GM18511 (cell line): ENCODE measurements around the gene HSCB.
"Not testable (repeated sequence)": the region's sequence is repeated elsewhere in the genome, so short reads cannot be mapped to it uniquely, and the experiment has no call there.

ENCODE experiments used
- ATAC-seq: cut with Tn5 transposase; IDR thresholded peaks from one replicate; pipeline ENCODE4 v1.9.1; 2021; ENCODE audit warnings: mild to moderate bottlenecking, moderate library complexity; ENCODE audit not compliant: unreplicated experiment

Gene HSCB, protein sequence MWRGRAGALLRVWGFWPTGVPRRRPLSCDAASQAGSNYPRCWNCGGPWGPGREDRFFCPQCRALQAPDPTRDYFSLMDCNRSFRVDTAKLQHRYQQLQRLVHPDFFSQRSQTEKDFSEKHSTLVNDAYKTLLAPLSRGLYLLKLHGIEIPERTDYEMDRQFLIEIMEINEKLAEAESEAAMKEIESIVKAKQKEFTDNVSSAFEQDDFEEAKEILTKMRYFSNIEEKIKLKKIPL

DNA sequence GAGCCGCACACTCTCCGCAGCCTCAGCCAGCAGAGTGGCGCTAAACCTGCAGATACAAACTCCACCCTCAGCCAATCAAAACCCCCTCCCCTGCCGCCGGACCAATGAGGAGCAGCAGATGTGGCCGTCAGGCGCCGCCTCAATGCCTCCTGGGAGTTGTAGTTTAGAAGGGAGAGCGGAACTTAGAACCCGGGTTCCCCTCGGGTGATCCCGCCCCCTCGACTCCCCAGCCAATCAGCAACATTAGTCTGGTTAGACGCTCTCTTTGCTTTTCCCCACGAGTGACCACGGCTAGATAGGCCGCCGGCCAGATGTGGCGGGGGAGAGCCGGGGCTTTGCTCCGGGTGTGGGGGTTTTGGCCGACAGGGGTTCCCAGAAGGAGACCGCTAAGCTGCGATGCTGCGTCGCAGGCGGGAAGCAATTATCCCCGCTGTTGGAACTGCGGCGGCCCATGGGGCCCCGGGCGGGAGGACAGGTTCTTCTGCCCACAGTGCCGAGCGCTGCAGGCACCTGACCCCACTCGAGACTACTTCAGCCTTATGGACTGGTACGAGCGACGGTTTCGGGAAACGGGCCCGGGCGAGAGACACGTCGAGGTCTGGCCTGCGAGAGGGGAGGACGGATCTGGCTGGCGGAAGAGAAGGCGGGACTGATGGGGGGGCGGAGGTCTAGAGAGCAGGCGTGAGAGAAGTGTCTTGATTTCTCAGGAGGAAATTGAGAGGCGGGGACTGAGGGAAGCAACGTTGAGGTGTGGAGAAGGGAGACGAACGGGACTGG is at the start of gene HSCB, which contains the start of gene CHEK2:
HSCB (plus strand) TSS at position 255 of the 777 bp plus-strand sequence; CDS start at position 312, 57 bp downstream.
CHEK2 (minus strand) TSS at position 36 of the 777 bp plus-strand sequence. CDS start 7,099 bp downstream, outside the sequence.
- peak; percentile 92 for ATAC-seq

DNA sequence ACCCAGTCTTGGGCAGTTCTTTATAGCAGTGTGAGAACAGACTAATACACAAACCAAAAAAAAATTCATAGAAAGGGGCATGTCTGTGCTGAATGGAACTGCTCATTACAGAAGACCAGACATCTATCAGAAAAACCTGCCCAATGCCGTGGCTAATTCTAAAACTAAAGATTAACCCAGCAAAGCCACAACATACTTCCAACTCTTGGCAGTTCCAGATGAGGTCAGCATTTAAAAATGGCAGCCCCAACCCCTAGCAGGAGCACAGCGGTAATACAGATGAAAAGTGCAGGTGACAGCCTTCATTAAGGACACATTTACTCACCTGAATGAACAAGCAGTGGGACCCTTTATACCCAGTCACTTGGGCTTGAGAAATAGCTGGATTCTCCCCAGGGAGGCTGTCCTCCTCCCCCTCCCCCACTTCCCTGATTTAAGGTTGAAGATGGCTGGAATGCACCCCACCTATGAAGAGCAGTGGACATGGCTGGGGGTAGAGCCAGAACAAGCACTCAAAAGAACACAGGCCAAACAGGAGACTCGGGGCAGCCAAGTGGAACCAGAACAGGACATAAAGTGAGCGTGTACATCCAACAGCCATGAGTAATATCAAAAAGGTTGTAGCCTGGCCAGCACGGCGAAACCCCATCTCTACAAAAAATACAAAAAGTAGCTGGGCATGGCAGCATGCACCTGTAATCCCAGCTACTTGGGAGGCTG is 48.6 kb upstream of the HSCB start:
- not testable (repeated sequence) for ATAC-seq

DNA sequence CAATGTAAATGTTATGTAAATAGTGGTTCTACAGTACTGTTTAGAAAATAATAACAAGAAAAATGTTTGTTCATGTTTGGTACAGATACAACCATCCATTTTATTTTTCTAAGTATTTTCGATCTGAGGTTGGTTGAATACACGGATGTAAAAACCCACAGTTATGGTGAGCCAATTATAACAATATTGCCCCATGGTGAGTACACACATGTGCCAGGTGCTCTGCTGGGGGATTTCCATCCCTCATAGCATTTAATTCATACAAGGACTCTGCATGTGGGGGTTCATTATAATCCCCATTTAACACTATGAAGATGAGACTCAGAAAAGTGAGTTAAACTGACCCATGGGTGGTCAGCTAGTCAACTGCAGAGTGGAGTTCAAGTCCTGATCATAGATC is 38.9 kb upstream of the HSCB start:
- no peak for ATAC-seq

DNA sequence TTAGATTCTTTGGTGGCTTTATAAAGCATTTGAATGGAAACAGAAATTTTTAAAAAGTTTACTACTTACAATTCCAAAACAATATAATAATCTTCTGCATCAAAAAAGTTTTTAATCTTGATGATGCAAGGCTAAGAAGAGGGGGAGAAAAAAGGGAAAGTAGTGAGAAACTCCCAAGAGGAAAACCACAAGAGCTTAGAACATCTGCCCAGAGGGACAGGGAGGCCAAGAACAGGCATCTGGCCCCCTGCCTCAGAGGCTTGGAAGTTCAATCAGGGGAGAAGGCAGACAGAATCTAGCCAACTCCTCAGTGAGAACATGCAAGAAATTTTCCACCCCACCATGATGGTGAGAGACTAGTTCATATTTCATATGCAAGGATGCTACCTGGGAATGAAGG is 38.4 kb upstream of the HSCB start:
- ATAC-seq = no peak

DNA sequence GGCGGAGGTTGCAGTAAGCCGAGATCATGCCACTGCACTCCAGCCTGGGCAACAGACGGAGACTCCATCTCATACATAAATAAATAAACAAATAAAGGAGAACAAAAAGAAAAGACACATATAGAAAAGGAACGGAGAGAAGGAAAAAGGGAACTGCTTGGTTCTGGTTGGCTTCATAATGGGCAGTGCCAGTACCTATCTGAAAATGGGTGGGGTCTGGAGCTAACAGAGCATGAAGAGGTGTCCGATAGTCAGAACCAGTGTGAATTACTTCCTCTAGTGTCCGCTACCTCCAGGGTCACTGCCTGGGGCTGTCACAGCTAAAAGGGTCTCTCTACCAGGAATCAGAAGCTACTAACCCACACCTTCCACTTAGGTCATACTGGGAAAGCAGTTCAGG is 35.0 kb upstream of the HSCB start:
- ATAC-seq = no peak

DNA sequence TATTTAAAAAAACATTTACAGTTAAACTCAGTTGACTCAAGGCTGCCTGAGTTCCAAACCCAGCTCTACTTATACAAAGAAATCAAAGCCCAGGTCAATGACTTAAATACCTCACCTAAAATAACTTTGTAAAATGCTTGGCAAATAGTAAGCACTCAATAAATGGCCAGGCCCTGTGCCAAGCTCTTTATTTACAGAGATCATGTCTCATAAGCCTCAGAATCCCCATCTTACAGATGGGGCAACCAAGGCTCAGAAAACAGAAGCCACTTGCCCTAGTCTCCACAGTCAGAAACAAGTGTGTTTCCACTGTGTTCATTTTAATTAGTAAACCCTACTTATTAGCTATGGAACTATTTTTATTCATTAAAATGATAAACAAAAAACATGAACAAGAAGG is 31.7 kb upstream of the HSCB start:
- ATAC-seq = no peak

DNA sequence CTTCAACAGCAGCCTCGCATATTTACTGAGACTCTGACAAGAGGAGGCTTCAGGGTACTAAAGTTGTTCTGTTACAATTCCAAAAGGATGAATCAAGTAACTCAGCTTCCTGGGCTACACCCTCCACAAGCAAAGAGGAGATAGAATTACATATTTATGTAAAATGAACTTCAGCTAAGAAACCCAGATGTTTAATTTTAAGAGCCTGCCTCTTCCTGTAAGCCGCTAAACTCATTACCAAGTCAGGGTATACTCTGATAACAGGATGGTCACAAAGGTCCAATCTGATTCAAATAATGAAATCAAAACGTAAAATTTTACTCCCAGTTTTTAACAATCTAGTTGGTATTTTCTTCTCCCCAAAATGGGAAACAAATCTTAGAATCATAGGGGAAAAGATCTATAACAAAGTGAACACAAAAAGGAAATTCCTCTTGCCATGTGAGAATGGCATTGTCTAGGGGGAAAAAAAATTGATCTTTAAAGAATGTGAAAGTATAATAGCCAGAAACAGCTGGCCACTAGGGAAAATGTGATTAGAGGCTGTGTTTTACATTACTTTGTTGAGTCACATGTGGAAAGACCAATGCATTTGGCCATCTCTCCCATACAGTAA is 31.2 kb upstream of the HSCB start:
- ATAC-seq = no peak

DNA sequence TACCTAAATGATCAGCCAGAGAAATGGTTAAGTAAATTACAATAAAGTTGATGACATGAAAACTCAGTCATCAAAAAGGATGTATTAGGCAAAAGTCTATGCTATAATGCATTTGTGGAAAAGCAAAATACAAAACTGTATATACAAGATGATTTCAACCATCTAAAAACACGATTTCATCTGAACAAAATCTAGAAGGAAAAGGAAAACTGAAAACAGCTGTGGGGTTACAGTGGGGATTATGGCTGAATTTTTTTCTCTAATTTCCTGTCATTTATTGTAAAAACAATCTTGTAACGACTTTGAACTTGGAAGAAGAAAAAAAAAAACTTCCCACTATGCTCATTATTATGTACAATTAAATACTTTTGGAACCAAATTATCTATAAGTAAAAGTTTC is 30.5 kb upstream of the HSCB start:
- no peak for ATAC-seq

DNA sequence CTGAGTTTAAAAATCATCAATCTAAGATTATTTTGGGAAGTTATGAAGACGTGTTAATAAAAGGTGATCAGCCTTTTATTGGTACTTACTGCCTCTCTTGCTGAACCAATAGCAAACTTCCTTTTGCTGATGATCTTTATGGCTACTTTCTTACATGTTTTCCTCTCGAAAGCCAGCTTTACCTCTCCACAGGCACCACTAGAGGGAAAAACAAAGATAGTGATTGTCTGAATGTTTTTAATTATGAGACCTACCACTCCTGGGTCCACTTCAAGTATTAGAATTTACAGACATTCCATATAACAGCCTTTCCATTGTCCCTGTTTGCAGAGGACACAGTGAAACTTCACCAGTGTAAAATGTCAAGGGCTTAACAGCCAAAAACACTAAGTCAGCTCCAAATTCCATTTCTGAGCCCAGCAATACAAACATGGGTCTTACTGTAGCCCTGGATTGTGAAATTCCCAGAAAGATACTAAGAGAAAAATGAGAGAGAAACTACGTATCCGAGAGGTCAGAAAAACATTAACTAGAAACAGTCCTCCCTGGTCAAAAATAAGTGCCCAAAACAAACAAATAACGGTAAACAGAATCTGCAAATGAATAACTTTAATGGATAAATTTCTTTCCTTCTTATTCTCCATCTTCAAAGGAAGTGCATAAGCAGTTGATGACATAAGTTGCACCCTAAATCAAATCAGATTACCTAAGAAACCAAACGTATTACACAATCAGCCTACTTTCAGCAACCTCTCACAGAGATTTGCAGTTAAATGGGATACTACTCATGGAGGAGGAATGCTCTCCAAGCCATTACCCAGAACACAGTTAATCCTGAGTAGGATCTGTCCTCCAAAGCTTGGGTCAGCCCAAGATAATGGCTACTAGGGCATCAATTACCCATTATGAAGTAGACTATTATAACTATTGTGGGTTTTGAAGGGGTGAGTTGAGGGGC is 29.7 kb upstream of the HSCB start:
- no peak for ATAC-seq

DNA sequence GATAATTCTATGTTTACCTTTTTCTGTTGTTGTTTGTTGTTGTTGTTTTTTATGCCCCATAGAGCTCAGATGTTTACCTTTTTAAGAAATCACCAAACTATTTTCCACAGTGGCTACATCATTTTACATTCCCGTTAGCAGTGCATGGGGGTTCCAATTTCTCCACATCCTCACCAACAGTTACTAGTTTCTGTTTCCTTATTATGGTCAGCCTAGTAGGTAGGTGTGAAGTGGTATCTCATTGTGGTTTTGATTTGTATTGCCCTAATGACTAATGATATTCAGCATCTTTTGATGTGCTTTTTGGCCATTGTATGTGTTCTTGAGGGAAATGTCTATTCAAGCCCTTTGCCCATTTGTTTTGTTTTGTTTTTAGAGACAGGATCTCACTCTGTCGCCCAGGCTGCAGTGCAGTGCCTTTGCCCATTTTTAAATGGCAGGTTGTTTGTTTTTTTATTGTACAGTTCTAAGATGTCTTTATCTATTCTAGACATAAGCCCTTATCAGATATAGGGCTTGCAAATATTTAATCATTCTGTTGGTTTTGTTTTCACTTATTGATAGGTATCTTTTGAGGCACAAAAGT is 27.7 kb upstream of the HSCB start:
- no peak for ATAC-seq

DNA sequence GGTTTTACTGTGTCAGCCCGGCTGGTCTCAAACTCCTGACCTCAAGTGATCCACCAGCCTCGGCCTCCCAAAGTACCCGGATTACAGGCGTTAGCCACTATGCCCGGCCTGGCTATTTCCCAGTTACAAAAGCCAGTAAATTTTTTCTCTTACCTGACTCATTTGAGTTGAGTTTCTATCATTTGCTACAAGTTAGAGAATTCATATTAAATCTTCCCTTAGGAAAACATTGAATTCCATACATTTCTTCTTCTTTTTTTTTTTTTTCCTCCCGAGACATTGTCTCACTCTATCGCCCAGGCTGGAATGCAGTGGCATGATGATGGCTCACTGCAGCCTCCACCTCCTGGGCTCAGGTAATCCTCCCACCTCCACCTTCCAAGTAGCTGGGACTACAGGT is 26.2 kb upstream of the HSCB start:
- no peak for ATAC-seq

DNA sequence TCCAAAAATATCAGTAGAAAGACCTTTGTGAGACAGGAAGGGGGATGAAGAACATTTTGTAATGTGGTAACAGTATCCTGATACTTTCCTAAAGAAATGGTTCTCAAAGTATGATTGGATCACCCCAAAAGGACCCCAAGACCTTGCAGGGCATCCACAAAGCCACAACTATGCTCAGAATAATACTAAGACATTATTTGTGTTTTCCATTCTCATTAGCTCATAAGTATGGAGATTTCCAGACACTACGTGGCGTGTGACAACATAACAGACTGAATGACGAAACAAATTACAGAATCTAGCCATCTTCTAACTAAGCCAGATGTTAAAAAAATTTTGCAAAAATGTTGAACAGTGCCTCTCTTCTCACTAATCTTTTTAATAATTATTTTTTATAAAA is 25.2 kb upstream of the HSCB start:
- no peak for ATAC-seq

DNA sequence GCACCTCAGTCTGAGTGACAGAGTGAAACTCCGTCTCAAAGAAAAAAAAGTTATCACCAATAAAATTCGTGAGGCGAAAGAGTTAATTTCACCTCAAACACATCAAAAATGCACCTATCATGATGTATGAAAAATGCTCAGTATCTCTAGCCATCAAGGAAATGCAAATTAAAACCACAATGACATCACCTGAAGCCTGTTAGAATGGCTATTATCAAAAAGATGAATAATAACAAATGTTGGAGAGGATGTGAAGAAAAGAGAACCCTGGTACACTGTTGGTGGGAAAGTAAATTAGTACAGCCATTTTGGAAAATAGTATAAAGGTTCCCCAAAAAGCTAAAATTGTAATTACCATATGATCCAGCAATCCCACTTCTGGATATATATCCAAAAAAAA is 23.8 kb upstream of the HSCB start:
- no peak for ATAC-seq

DNA sequence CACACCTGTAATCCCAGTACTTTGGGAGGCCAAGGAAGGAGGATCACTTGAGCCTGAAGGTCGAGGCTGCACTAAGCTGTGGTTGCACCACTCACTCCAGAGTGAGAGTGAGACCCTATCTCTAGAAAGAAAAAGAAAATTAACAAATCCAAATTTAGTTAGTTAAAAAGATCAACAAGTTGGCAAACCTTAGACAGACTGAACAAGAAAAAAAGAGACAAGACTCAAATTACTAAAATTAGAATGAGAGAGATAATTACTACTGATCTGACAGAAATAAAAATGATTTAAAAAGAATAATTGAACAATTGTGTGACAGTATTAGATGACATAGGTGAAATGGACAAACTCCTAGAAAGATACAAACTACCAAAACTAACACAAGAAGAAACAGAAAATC is 13.8 kb upstream of the HSCB start:
- ATAC-seq = no peak

DNA sequence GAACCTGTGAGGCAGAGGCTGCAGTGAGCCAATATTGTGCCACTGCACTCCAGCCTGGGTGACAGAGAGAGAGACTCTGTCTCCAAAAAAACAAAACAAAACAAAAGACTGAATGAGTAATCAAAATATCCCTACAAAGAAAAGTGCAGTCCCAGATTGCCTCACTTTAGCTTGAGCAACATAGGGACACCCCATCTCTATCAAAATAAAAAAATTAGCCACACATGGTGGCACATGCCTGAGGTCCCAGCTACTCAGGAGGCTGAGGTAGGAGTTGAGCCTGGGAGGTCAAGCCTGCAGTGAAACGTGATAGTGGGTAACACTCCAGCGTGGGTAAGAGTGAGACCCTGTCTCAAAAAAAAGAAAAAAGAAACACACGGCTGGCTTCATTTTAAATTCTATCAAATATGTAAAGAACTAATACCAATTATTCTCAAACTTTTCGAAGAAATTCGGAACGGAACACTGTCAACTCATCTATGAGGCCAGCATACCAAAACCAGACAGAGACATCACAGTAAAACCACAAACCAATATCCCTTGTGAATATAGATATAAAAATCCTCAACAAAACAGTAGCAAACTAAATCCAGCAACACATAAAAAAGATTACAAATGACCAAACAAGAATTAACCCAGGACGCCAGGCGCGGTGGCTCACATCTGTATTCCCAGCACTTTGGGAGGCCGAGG is 13.1 kb upstream of the HSCB start:
- no peak for ATAC-seq

DNA sequence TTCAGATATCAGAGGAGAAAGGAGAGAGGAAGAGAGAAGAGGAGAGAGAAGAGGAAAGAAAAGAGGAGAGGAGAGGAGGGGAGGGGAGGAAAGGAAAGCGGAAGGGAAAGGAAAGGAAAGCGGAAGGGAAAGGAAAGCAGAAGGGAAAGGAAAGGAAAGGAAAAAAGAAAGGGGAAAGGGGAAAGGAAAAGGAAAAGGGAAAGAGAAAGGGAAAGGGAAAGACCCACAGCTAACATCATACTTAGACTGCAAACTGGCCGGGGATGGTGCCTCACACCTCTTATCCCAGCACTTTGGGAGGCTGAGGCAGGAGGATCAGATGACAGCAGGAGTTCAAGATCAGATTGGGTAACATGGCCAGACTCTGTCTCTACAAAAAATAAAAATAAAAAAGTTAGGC is 11.7 kb upstream of the HSCB start:
- ATAC-seq = no peak

DNA sequence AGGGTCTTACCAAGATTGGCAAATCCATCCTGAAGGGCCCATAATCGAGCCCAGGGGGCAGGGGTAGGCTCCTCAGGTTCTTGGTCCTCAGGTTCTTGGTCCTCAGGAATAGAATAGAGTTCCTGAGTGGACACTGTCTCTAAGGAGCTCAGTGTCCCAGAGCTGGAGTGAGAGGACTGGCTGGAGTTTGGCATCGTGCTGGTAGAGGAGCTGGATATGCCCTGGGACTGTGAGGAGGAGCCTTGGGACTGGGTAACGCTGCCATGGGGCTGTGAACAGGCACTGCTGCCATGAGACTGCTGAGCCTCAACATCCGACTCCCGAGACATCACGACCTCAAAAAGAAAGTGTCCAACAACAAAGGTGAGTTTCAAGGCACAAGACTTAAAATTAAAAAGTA is 7.4 kb upstream of the HSCB start:
- no peak for ATAC-seq

DNA sequence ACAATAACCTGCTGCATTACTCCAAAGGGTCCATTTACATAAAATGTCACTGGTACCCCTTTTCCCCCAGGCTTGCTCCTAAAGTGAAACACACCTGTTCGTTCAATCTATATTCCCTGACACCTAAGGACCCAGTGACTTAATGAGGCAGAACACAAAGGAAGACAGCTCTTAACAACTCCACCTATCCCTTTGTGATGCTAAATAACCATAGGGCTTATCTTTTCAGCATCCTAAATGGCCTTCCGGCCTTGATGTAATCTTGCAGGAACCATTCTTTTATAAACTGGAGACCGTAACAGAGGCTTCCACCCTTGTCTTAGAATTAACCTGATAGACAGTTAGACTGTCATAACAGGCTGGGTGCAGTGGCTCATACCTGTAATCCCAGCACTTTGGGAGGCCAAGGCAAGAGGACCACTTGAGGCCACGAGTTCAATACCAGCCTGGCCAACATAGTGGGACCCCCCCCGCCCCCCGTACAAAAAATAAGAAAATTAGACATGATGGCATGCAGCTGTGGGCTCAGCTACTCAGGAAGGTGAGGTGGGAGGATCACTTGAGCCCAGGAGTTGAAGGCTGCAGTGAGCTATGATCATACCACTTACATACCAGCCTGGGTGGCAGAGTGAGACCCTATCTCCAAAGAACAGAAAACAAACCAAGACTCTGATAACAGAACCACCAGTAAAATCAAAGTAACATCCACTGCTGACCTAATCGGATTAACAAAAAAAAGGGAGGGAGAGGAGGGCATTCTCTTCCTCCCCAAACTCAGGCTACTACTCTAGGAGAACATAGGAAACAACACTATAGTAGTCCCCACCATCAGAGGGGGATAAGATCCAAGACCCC is 5.3 kb upstream of the HSCB start:
- no peak for ATAC-seq
